Activated CD4-positive, alpha-beta T cell treated with anti-CD3 and anti-CD28 coated beads, Interleukin-2, amount 50 U/mL, for 48 hours (primary cell): Measurements from ENCODE around the gene KRT16.
"Not testable (repeated sequence)": the region's sequence is repeated elsewhere in the genome, so short reads cannot be mapped to it uniquely, and the experiment has no call there.

ENCODE experiments used
- DNase-seq, 2 experiments: peaks; one replicate each; pipeline ENCODE4 v3.0.0-alpha.2; 2020

The KRT16 gene

GRCh38 chr17:41626914-41627295 is 14.3 kb upstream of the KRT16 start:
- DNase-seq: not testable (repeated sequence)

GRCh38 chr17:41626028-41626913 is 13.7 kb upstream of the KRT16 start:
- not testable (repeated sequence) for DNase-seq

- DNase-seq: no peak
These were observed 13.0 kb upstream of the KRT16 start for GRCh38 chr17:41625602-41626001.

GRCh38 chr17:41624208-41625101 is 11.9 kb upstream of the KRT16 start, which contains the start of gene KRT17:
Gene KRT17 (minus strand): TSS chr17:41624575. CDS start chr17:41624509, 66 bp downstream.
- no peak for DNase-seq

GRCh38 chr17:41623184-41623861 is 10.8 kb upstream of the KRT16 start:
- not testable (repeated sequence) for DNase-seq

- DNase-seq: not testable (repeated sequence)
These were observed 10.0 kb upstream of the KRT16 start for GRCh38 chr17:41622340-41623183.

- no peak for DNase-seq
These were observed 9.3 kb upstream of the KRT16 start for GRCh38 chr17:41621916-41622315.

GRCh38 chr17:41621435-41621817 is 8.9 kb upstream of the KRT16 start:
- DNase-seq: not testable (repeated sequence)

- no peak for DNase-seq
These were observed 8.2 kb upstream of the KRT16 start for GRCh38 chr17:41620583-41621434.

GRCh38 chr17:41619927-41620582 is 7.5 kb upstream of the KRT16 start:
- DNase-seq: not testable (repeated sequence)

GRCh38 chr17:41619036-41619926 is 6.7 kb upstream of the KRT16 start:
- no peak for DNase-seq

GRCh38 chr17:41618341-41619035 is 5.9 kb upstream of the KRT16 start:
- no peak for DNase-seq

GRCh38 chr17:41617698-41618097 is 5.1 kb upstream of the KRT16 start:
- no peak for DNase-seq

GRCh38 chr17:41617136-41617535 is 4.6 kb upstream of the KRT16 start:
- DNase-seq: no peak

GRCh38 chr17:41616486-41616885 is 3.9 kb upstream of the KRT16 start:
- not testable (repeated sequence) for DNase-seq

GRCh38 chr17:41615454-41615853 is 2.9 kb upstream of the KRT16 start:
- no peak for DNase-seq

- not testable (repeated sequence) for DNase-seq
These were observed 2.2 kb upstream of the KRT16 start for GRCh38 chr17:41614767-41615166.

GRCh38 chr17:41614098-41614497 is 1.5 kb upstream of the KRT16 start:
- no peak for DNase-seq
